Esophagus (tissue), 2 donors: ENCODE results near the gene ST6GAL1. TPM values are rescaled to one million over a fixed set of nuclear protein-coding genes. Genes with fewer than 3 reads are reported as not detected.

ENCODE experiments used
- H3K27ac ChIP-seq, 2 donors: one replicate each; pipeline ENCODE4 v1.5.1; 2013; ENCODE audit warnings: low read depth in 2 of 2, mild to moderate bottlenecking in 2 of 2, inconsistent platforms in 1 of 2, low read length in 1 of 2, moderate library complexity in 1 of 2
- H3K27me3 ChIP-seq, 2 donors: one replicate each; pipeline ENCODE4 v1.6.1; 2013; ENCODE audit warnings: low read length in 2 of 2, control low read depth in 1 of 2, mild to moderate bottlenecking in 1 of 2; ENCODE audit not compliant: insufficient read depth in 2 of 2, control insufficient read depth in 1 of 2
- H3K36me3 ChIP-seq, 2 donors: one replicate each; pipeline ENCODE4 v1.6.1; 2013; ENCODE audit warnings: low read length in 1 of 2; ENCODE audit not compliant: control insufficient read depth in 2 of 2, insufficient read depth in 2 of 2
- H3K4me1 ChIP-seq, 2 donors: one replicate each; pipeline ENCODE4 v1.6.1; 2013; ENCODE audit warnings: low read length in 1 of 2; ENCODE audit not compliant: control insufficient read depth in 2 of 2, insufficient read depth in 2 of 2
- H3K4me3 ChIP-seq, 2 donors: one replicate each; pipeline ENCODE4 v1.5.1; 2013; ENCODE audit warnings: low read length in 2 of 2, mild to moderate bottlenecking in 2 of 2, low read depth in 1 of 2, moderate library complexity in 1 of 2
- H3K9me3 ChIP-seq, 2 donors: one replicate each; pipeline ENCODE4 v1.6.1; 2013; ENCODE audit warnings: mild to moderate bottlenecking in 2 of 2, low read depth in 1 of 2, low read length in 1 of 2, moderate library complexity in 1 of 2; ENCODE audit not compliant: control insufficient read depth in 2 of 2, insufficient read depth in 1 of 2
- WGBS, 2 donors: extraction: QIAGEN DNeasy Blood & Tissue Kit; methylation state at CpG; one replicate each; pipeline ENCODE4 v1.1.7; 2013; 5-methylcytosine and 5-hydroxymethylcytosine counted together
- polyA plus RNA-seq, 2 donors: library from polyadenylated mRNA; stranded (reverse); fragments of 200-250 nt; gene quantifications; one replicate each; pipeline ENCODE4 v1.2.3, GENCODE V29; 2013
- donor health status: healthy with polysubstance abuse.
- donor health status: Bipolar disorder and iron deficiency.

ST6GAL1 gene
- polyA plus RNA-seq, 2 donors: 2.0 to 3.0 TPM

DNA sequence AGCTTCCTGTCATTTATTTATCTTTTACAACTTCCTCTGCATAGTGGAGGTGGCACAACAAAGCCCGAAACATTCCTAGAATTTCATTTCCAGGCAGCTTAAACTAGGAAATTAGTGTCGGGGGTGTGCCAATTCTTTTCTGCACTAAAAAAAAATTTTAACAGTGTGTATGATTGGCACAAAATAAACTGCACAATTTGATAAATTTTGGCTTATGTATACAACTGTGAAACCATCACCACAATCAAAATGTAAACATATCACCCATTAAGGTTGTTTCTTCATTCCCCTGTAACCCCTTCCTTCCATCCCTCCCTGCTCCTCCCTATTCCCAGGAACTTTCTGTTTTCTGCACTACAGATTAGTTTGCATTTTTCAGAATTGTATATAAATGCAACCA, 154.3 kb downstream of the ST6GAL1 start:
- 47 to 48% methylated on average over 2 of the region's 2 CpGs for WGBS, 2 donors
- Histone ChIP-seq H3K27ac (no peak overlapping the region), H3K27me3 (no peaks in the 10 kb centered on the region)

DNA sequence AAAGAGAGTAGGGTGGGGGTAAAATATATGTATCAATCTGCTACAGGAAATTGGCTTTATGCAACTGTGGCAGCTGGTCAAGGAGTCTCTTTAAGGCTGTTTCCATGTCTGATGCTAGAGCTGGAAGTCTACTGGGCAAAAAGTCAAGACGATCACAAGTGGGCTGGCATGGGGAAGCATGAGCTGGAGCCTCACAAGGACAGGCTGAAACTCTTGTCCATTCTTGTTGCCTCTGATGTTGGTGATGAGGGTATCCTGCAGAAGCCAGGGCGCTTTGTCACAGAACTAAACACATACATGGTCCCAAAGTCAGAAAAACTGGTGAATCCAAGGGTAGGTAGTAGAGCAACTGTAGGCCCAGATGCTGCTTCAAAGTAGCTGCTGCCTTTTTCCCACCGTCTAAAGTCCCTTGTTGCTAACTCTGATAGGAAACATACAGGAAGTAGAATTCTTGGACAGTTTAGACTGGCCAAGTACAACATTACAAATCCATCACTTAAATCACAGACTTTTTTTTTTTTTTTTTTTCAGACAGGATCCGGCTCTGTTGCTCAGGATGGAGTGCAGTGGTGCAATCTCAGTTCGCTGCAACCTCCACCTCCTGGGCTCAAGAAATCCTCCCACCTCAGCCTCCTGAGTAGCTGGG, 154.8 kb downstream of the ST6GAL1 start:
- Histone ChIP-seq H3K36me3 (no peaks in the 10 kb centered on the region), H3K27ac (no peak overlapping the region)
- WGBS, 2 donors: 80 to 86% methylated on average over 5 of the region's 5 CpGs

More for the DNA sequence above, 154.3 kb downstream of the ST6GAL1 start:
- H3K4me1 ChIP-seq: no peaks in the 10 kb centered on the region
- H3K9me3 ChIP-seq: no peaks in the 10 kb centered on the region
- no peak overlapping the region for H3K4me3 ChIP-seq
- no peaks in the 10 kb centered on the region for H3K36me3 ChIP-seq

DNA sequence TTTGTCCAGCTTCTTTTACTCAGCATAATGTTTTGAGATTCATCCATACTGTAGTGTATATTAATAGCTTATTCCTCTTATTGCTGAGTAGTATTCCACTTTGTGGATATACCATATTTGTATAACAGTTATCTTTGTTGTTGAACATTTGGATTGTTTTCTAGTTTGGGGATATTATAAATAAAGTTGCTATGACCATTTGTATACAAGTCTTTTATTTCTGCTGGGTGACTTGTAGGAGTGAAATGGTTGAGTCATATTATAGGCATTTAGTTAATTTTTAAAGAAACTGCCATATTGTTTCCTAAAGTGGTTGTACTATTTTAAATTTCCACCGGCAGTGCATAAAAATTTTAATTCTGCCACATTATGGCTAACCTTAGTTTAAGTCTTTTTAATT, 155.6 kb downstream of the ST6GAL1 start:
- Histone ChIP-seq H3K4me1 (no peaks in the 10 kb centered on the region), H3K4me3 (no peak overlapping the region), H3K36me3 (no peaks in the 10 kb centered on the region), H3K27ac (no peak overlapping the region), H3K9me3 (no peaks in the 10 kb centered on the region), H3K27me3 (no peaks in the 10 kb centered on the region)
- WGBS, 2 donors: 94 to 97% methylated on average over 1 of the region's 1 CpG

More for the DNA sequence above, 154.8 kb downstream of the ST6GAL1 start:
- no peak overlapping the region for H3K4me3 ChIP-seq
- H3K4me1 ChIP-seq: no peaks in the 10 kb centered on the region
- H3K9me3 ChIP-seq: no peaks in the 10 kb centered on the region
- H3K27me3 ChIP-seq: no peaks in the 10 kb centered on the region

DNA sequence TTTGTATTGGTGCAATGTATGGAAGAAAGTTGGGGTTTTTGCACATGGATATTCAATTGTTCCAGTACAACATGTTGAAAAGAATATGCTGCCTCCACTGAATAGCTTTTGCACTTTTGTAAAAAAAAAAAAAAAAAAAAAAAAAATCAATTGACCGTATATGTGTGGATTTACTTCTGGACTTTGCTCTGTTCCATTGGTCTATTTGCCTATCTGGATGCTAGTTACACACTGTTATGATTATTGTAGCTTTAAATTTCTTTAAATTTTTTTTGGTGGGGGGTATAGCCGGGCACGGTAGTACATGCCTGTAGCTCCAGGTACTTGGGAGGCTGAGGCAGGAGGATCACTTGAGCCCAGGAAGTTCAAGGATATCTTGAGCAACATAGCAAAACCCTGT, 156.5 kb downstream of the ST6GAL1 start:
- Histone ChIP-seq H3K4me1 (no peaks in the 10 kb centered on the region), H3K36me3 (no peaks in the 10 kb centered on the region), H3K27me3 (no peaks in the 10 kb centered on the region), H3K4me3 (no peak overlapping the region), H3K9me3 (no peaks in the 10 kb centered on the region), H3K27ac (no peak overlapping the region)
- WGBS, 2 donors: 89 to 99% methylated on average over 3 of the region's 3 CpGs

DNA sequence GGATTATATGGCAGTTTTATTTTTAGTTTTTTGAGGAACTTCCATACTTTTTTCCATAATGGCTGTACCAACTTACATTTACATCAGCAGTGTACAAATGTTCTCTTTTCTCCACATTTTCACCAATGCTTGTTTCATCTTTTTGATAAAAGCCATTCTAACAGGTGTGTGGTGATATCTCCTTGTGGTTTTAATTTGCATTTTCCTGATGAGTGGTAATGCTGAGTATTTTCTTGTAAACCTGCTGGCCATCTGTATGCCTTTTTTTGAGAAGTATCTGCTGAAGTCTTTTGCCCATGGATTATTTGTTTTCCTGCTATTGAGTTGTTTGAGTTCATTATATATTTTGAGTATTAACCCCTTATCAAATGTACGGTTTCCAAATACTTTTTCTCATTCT, 158.4 kb downstream of the ST6GAL1 start:
- Histone ChIP-seq H3K36me3 (no peaks in the 10 kb centered on the region), H3K27ac (no peak overlapping the region), H3K27me3 (no peaks in the 10 kb centered on the region), H3K9me3 (no peaks in the 10 kb centered on the region), H3K4me1 (no peaks in the 10 kb centered on the region), H3K4me3 (no peak overlapping the region)
- WGBS, 2 donors: 75 to 83% methylated on average over 1 of the region's 1 CpG

DNA sequence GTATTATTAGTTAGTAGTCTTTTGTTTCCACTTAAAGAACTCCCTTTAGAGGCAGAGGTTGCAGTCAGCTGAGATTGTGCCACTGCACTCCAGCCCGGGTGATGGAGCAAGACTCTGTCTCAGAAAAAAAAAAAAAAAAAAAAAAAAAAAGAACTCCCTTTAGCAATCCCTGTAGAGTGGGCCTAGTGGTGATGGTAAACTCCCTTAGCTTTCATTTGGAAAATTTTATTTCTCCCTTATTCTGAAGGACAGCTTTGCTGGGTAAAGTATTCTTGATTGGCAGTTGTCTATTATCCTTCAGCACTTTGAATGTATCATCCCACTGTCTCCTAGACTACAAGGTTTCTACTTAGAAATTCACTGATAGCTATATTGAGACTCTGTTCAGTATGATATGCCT, 163.0 kb downstream of the ST6GAL1 start:
- H3K36me3 ChIP-seq: no peaks in the 10 kb centered on the region
- H3K4me1 ChIP-seq: no peaks in the 10 kb centered on the region
- 78 to 87% methylated on average over 1 of the region's 1 CpG for WGBS, 2 donors
- H3K4me3 ChIP-seq: no peak overlapping the region
- H3K27ac ChIP-seq: no peak overlapping the region
- no peaks in the 10 kb centered on the region for H3K9me3 ChIP-seq
- no peaks in the 10 kb centered on the region for H3K27me3 ChIP-seq

DNA sequence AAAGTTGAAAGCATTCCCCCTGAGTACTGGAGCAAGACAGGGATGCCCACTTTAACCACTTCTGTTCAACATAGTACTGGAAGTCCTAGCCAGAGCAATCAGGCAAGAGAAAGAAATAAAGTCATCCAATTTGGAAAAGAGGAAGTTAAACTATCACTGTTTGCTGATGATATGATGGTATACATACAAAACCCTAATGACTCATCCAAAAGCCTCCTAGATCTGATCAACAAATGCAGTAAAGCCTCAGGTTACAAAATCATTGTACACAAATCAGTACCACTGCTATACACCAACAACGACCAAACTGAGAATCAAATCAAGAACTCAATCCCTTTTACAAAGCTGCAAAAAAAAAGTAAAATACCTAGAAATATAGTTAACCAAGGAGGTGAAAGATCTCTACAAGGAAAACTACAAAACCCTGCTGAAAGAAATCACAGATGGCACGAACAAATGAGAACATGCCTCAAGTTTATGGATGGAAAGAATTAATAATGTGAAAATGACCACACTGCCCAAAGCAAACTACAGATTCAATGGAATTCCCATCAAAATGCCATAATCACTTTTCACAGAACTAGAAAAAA, 168.7 kb downstream of the ST6GAL1 start:
- Histone ChIP-seq H3K4me3 (no peak overlapping the region), H3K36me3 (no peaks in the 10 kb centered on the region), H3K9me3 (no peaks in the 10 kb centered on the region), H3K27me3 (no peaks in the 10 kb centered on the region), H3K4me1 (peaks cover 0 to 4% of the 10 kb centered on the region in 2 donors), H3K27ac (no peak overlapping the region)
- WGBS, 2 donors: 76 to 86% methylated on average over 2 of the region's 2 CpGs

DNA sequence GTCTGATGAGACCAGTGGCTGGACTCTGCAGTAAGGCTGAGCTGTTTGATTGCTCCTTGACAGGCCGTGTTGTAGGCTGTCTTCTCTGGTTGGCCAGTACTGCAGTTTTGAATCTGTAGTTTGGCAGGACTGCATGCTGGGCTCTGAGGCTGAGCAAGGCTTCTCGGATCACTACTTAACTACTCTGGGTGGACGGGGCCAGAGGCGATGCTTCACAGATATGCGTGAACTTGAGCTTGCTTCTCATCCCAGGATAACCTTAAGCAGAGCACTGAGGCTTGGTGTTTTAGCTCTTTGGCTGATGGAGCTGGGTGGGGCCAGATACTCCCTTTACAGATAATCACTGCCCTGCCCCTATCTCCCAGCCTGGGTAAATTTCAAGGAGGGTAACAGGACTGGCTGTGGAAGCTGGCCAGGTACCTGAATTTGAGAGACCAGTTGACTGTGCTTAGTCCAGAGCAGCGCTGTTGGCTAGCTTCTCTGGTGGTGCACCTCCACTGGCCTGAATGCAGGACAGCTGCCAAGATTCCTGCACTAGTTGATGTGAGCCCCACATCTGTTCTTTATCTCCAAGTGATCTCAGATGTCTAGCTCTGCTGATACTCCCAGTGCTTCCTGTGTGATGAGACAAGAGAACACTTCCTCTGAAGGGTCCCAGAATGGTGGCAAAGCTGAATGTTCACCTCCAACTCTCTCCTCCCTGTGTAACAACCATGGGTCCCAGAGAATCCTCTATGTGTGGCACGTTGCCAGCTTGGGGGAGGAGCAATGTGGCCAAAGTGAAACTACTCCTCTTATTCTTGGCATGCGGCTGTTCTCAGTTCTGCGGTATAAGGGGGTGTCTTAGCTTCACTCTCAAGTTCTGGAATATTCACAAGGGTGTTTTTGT, 171.1 kb downstream of the ST6GAL1 start:
- 50 to 52% methylated on average over 9 of the region's 9 CpGs for WGBS, 2 donors

DNA sequence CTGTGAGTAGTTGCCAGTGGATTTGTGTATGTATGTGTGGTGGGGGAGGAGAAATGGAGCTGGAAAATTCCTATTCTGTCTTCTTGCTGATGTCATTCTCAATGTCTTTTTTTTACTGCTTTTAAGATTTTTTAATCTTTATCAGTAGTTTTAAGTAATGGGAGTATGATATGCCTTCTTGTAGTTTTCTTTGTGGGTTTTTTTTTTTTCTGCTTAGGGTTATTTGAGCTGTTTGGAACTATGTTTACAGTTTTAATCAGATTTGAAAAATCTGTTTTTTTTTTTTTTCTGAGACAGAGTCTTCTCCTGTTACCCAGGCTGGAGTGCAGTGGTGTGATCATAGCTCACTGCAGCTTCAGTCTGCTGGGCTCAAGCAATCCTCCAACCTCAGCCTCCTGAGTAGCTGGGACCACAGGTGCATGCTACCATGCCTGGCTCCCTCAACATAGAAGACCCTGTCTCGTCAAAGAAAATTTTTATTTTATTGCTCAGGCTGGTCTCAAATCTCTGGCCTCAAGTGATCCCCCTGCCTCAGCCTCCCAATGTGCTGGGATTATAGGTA, 171.8 kb downstream of the ST6GAL1 start:
- Histone ChIP-seq H3K4me3 (no peak overlapping the region), H3K9me3 (no peaks in the 10 kb centered on the region), H3K27me3 (no peaks in the 10 kb centered on the region), H3K4me1 (peaks cover 0 to 4% of the 10 kb centered on the region in 2 donors), H3K27ac (peak overlapping the region in 1 of 2 donors; percentile 2), H3K36me3 (no peaks in the 10 kb centered on the region)
- WGBS, 2 donors: 84 to 96% methylated on average over 1 of the region's 1 CpG

More for the DNA sequence above, 171.1 kb downstream of the ST6GAL1 start:
- H3K9me3 ChIP-seq: no peaks in the 10 kb centered on the region
- peaks cover 0 to 4% of the 10 kb centered on the region in 2 donors for H3K4me1 ChIP-seq
- no peak overlapping the region for H3K4me3 ChIP-seq
- H3K27me3 ChIP-seq: no peaks in the 10 kb centered on the region
- peak overlapping the region; percentile 2 to 55 for H3K27ac ChIP-seq
- H3K36me3 ChIP-seq: no peaks in the 10 kb centered on the region
